HS-27A (cell line): ENCODE data around the gene ZNF710.
"Not testable (repeated sequence)": the region's sequence is repeated elsewhere in the genome, so short reads cannot be mapped to it uniquely, and the experiment has no call there.

Source experiments
- DNase-seq: peaks from one replicate; pipeline ENCODE4 v3.0.0-alpha.2; 2012; ENCODE audit warnings: low read depth, missing footprints

The ZNF710 gene

GRCh38 chr15:90001062-90001682 is at the start of gene ZNF710:
ZNF710 (plus strand) TSS chr15:90001324; CDS start chr15:90067138, 65,814 bp downstream.
- no peak for DNase-seq

- no peak for DNase-seq
Observed at GRCh38 chr15:89954541-89954940, 46.6 kb upstream of the ZNF710 start.

GRCh38 chr15:89955449-89955998 is 45.6 kb upstream of the ZNF710 start:
- not testable (repeated sequence) for DNase-seq

- no peak for DNase-seq
Observed at GRCh38 chr15:89958107-89958805, 42.9 kb upstream of the ZNF710 start.

GRCh38 chr15:89963301-89964231 is 37.6 kb upstream of the ZNF710 start:
- no peak for DNase-seq

- no peak for DNase-seq
Observed at GRCh38 chr15:89964232-89964954, 36.7 kb upstream of the ZNF710 start.

GRCh38 chr15:89967881-89968280 is 33.2 kb upstream of the ZNF710 start:
- no peak for DNase-seq

GRCh38 chr15:89971592-89971997 is 29.5 kb upstream of the ZNF710 start:
- peak; percentile 24 for DNase-seq

- DNase-seq = no peak
Observed at GRCh38 chr15:89972085-89972484, 29.0 kb upstream of the ZNF710 start.

GRCh38 chr15:89975482-89976245 is 25.5 kb upstream of the ZNF710 start:
- no peak for DNase-seq

GRCh38 chr15:89976246-89976600 is 24.9 kb upstream of the ZNF710 start:
- no peak for DNase-seq

- DNase-seq = not testable (repeated sequence)
Observed at GRCh38 chr15:89977836-89978235, 23.3 kb upstream of the ZNF710 start.

- DNase-seq = no peak
Observed at GRCh38 chr15:89978914-89979313, 22.2 kb upstream of the ZNF710 start.

GRCh38 chr15:89980896-89981295 is 20.2 kb upstream of the ZNF710 start:
- DNase-seq = no peak

GRCh38 chr15:89982315-89983055 is 18.6 kb upstream of the ZNF710 start:
- DNase-seq = no peak

GRCh38 chr15:89984001-89984400 is 17.1 kb upstream of the ZNF710 start:
- no peak for DNase-seq

GRCh38 chr15:89984421-89985010 is 16.6 kb upstream of the ZNF710 start:
- DNase-seq = no peak

GRCh38 chr15:89985111-89985510 is 16.0 kb upstream of the ZNF710 start:
- no peak for DNase-seq

- no peak for DNase-seq
Observed at GRCh38 chr15:89991312-89991711, 9.8 kb upstream of the ZNF710 start.

- DNase-seq = no peak
Observed at GRCh38 chr15:89993349-89993748, 7.8 kb upstream of the ZNF710 start.
